ENCODE measurements around the gene PRRX1.

Gene PRRX1

GRCh38 chr1:170711682-170712081 lies 47.8 kb downstream of the PRRX1 start:
- TF ChIP-seq POU2F2 (IDR thresholded peaks at IDR 0.05; ENCODE audit: low read depth, low read length) (no peak), SPI1 (IDR thresholded peaks at IDR 0.05; ENCODE audit: low read depth, low read length) (no peak), TAF1 (IDR thresholded peaks at IDR 0.05; ENCODE audit: low read depth, low read length) (no peak), POLR2AphosphoS5 (IDR thresholded peaks at IDR 0.05; ENCODE audit: low read depth, low read length) (no peak), POLR2A (IDR thresholded peaks at IDR 0.05; ENCODE audit: low read depth, low read length) (no peak), PAX5 (IDR thresholded peaks at IDR 0.05; ENCODE audit: insufficient read depth, low read length, severe bottlenecking) (no peak)
- DNase-seq (ENCODE audit: insufficient read length, low spot score) (no peak), FAIRE-seq (no peak)

GRCh38 chr1:170714163-170714562 lies 50.2 kb downstream of the PRRX1 start:
- TF ChIP-seq TAF1 (IDR thresholded peaks at IDR 0.05; ENCODE audit: low read depth, low read length) (no peak), POU2F2 (IDR thresholded peaks at IDR 0.05; ENCODE audit: low read depth, low read length) (no peak), POLR2AphosphoS5 (IDR thresholded peaks at IDR 0.05; ENCODE audit: low read depth, low read length) (no peak), POLR2A (IDR thresholded peaks at IDR 0.05; ENCODE audit: low read depth, low read length) (no peak), SPI1 (IDR thresholded peaks at IDR 0.05; ENCODE audit: low read depth, low read length) (no peak), PAX5 (IDR thresholded peaks at IDR 0.05; ENCODE audit: insufficient read depth, low read length, severe bottlenecking) (no peak)
- DNase-seq (ENCODE audit: insufficient read length, low spot score): no peak
- no peak for FAIRE-seq

- DNase-seq (ENCODE audit: insufficient read length, low spot score) (no peak), FAIRE-seq (no peak)
- TF ChIP-seq POLR2A (IDR thresholded peaks at IDR 0.05; ENCODE audit: low read depth, low read length) (no peak), POLR2AphosphoS5 (IDR thresholded peaks at IDR 0.05; ENCODE audit: low read depth, low read length) (no peak), PAX5 (IDR thresholded peaks at IDR 0.05; ENCODE audit: insufficient read depth, low read length, severe bottlenecking) (no peak), TAF1 (IDR thresholded peaks at IDR 0.05; ENCODE audit: low read depth, low read length) (no peak), SPI1 (IDR thresholded peaks at IDR 0.05; ENCODE audit: low read depth, low read length) (no peak), POU2F2 (IDR thresholded peaks at IDR 0.05; ENCODE audit: low read depth, low read length) (no peak)
Observed at GRCh38 chr1:170714938-170715337, 51.0 kb downstream of the PRRX1 start.

DNA sequence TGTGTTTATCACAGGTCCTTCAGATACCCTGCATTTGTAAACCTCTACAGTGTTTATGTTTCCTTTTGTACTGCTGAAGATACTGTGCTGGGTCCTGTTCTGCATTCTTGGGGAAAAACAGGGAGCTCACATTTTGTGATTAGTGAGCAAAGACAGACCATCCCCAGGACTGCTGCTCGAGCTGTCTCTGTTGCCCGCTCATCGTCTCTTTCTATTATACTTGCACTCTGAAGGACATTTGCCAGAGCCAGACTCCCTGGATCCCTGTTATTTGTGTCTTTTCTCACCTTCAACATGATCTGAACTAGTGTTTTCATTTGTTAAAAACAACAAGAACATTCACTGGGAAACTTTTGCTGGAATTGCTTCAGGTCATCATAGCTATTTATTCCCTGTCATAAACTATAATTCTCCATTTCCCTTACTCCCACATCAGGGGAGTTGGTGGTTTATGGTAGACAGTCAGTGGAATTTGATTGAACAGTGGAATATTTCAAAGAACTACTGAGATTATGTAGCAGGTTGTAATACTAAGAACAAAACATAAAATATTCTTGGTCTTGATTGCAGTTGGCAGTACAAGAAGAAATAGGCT lies 53.0 kb downstream of the PRRX1 start:
- TF ChIP-seq POLR2AphosphoS5 (IDR thresholded peaks at IDR 0.05; ENCODE audit: low read depth, low read length) (no peak), POLR2A (IDR thresholded peaks at IDR 0.05; ENCODE audit: low read depth, low read length) (no peak), POU2F2 (IDR thresholded peaks at IDR 0.05; ENCODE audit: low read depth, low read length) (no peak), TAF1 (IDR thresholded peaks at IDR 0.05; ENCODE audit: low read depth, low read length) (no peak)
- FAIRE-seq (no peak), DNase-seq (ENCODE audit: insufficient read length, low spot score) (no peak)

DNA sequence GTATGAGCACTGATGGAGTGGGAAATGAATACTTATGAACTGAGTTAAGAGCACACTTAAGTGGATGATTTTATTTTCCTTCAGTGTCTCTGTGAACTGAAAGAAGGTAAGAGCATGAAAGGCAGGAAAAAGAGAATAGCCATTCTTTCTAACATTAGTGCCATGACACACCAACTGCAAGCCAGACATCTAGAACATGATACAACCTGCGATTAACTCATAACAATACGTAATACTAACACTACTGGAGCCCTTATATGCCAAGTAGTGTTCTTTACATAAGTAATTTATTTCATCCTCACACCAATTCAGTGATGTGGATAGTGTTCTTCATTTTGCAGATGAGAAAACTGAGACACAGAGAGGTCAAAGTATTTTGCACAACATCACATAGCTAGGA lies 56.7 kb downstream of the PRRX1 start:
- FAIRE-seq (no peak), DNase-seq (ENCODE audit: insufficient read length, low spot score) (no peak)
- TF ChIP-seq POLR2AphosphoS5 (IDR thresholded peaks at IDR 0.05; ENCODE audit: low read depth, low read length): no peak
- no peak for TF ChIP-seq SPI1 (IDR thresholded peaks at IDR 0.05; ENCODE audit: low read depth, low read length)
- TF ChIP-seq POLR2A (IDR thresholded peaks at IDR 0.05; ENCODE audit: low read depth, low read length): no peak
- no peak for TF ChIP-seq POU2F2 (IDR thresholded peaks at IDR 0.05; ENCODE audit: low read depth, low read length)
- TF ChIP-seq PAX5 (IDR thresholded peaks at IDR 0.05; ENCODE audit: insufficient read depth, low read length, severe bottlenecking): no peak
- TF ChIP-seq TAF1 (IDR thresholded peaks at IDR 0.05; ENCODE audit: low read depth, low read length): no peak

- TF ChIP-seq PAX5 (IDR thresholded peaks at IDR 0.05; ENCODE audit: insufficient read depth, low read length, severe bottlenecking): no peak
- TF ChIP-seq POLR2AphosphoS5 (IDR thresholded peaks at IDR 0.05; ENCODE audit: low read depth, low read length): no peak
- no peak for TF ChIP-seq TAF1 (IDR thresholded peaks at IDR 0.05; ENCODE audit: low read depth, low read length)
- TF ChIP-seq SPI1 (IDR thresholded peaks at IDR 0.05; ENCODE audit: low read depth, low read length): no peak
- TF ChIP-seq POLR2A (IDR thresholded peaks at IDR 0.05; ENCODE audit: low read depth, low read length): no peak
- TF ChIP-seq POU2F2 (IDR thresholded peaks at IDR 0.05; ENCODE audit: low read depth, low read length): no peak
- no peak for FAIRE-seq
- no peak for DNase-seq (ENCODE audit: insufficient read length, low spot score)
Observed at GRCh38 chr1:170721621-170722020, 57.7 kb downstream of the PRRX1 start.

GRCh38 chr1:170723518-170723917 lies 59.6 kb downstream of the PRRX1 start:
- FAIRE-seq: no peak
- no peak for TF ChIP-seq POU2F2 (IDR thresholded peaks at IDR 0.05; ENCODE audit: low read depth, low read length)
- DNase-seq (ENCODE audit: insufficient read length, low spot score): no peak

GRCh38 chr1:170725326-170725725 lies 61.4 kb downstream of the PRRX1 start:
- TF ChIP-seq SPI1 (IDR thresholded peaks at IDR 0.05; ENCODE audit: low read depth, low read length) (no peak), POU2F2 (IDR thresholded peaks at IDR 0.05; ENCODE audit: low read depth, low read length) (no peak), TAF1 (IDR thresholded peaks at IDR 0.05; ENCODE audit: low read depth, low read length) (no peak), POLR2AphosphoS5 (IDR thresholded peaks at IDR 0.05; ENCODE audit: low read depth, low read length) (no peak), POLR2A (IDR thresholded peaks at IDR 0.05; ENCODE audit: low read depth, low read length) (no peak), PAX5 (IDR thresholded peaks at IDR 0.05; ENCODE audit: insufficient read depth, low read length, severe bottlenecking) (no peak)
- DNase-seq (ENCODE audit: insufficient read length, low spot score) (no peak), FAIRE-seq (no peak)

DNA sequence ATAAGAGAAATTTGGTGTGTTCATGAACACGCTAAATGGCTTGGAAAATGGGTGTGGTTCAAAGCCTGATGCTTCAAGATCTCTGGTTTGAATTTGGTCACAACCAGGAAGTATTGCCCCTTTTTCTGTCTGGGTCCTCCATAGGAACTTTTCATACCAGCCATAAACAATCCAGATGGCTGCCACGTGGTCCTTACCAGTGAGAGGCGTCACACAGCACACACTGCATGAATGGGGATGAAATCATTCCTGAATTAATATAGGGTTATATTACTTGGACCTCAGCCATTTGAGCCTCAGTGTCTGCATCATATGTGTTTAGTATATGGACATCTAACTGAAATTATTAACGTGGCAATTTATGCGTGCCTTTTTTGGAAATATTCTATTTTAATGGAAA lies 64.0 kb downstream of the PRRX1 start:
- DNase-seq (ENCODE audit: insufficient read length, low spot score) (no peak), FAIRE-seq (no peak)
- TF ChIP-seq TAF1 (IDR thresholded peaks at IDR 0.05; ENCODE audit: low read depth, low read length): no peak
- no peak for TF ChIP-seq PAX5 (IDR thresholded peaks at IDR 0.05; ENCODE audit: insufficient read depth, low read length, severe bottlenecking)
- TF ChIP-seq SPI1 (IDR thresholded peaks at IDR 0.05; ENCODE audit: low read depth, low read length): no peak
- TF ChIP-seq POLR2A (IDR thresholded peaks at IDR 0.05; ENCODE audit: low read depth, low read length): no peak
- no peak for TF ChIP-seq POU2F2 (IDR thresholded peaks at IDR 0.05; ENCODE audit: low read depth, low read length)

- DNase-seq (ENCODE audit: insufficient read length, low spot score): no peak
- TF ChIP-seq POU2F2 (IDR thresholded peaks at IDR 0.05; ENCODE audit: low read depth, low read length) (no peak), POLR2AphosphoS5 (IDR thresholded peaks at IDR 0.05; ENCODE audit: low read depth, low read length) (no peak), SPI1 (IDR thresholded peaks at IDR 0.05; ENCODE audit: low read depth, low read length) (no peak), PAX5 (IDR thresholded peaks at IDR 0.05; ENCODE audit: insufficient read depth, low read length, severe bottlenecking) (no peak), TAF1 (IDR thresholded peaks at IDR 0.05; ENCODE audit: low read depth, low read length) (no peak), POLR2A (IDR thresholded peaks at IDR 0.05; ENCODE audit: low read depth, low read length) (no peak)
- FAIRE-seq: no peak
Observed at GRCh38 chr1:170729225-170730002, 65.5 kb downstream of the PRRX1 start.

Data from GM12891 (cell line).